Keratinocyte (primary cell): ENCODE measurements around the gene CNNM1.

ENCODE experiments used
- EZH2 ChIP-seq: IDR thresholded peaks from one replicate; pipeline ENCODE4 v1.6.1; 2012; ENCODE audit warnings: inconsistent platforms, mild to moderate bottlenecking, low read length, moderate library complexity
- TF ChIP-seq, protein P1 (sequence below), 3 experiments: IDR thresholded peaks in 1 of 3; conservative IDR thresholded peaks in 1 of 3; optimal IDR thresholded peaks in 1 of 3; 2 replicates in 2 of 3; 3 replicates in 1 of 3; pipeline versions ENCODE3 to v1.5.1; 2011; ENCODE audit warnings: low read length in 3 of 3, mild to moderate bottlenecking in 3 of 3, moderate library complexity in 2 of 3, control low read depth in 1 of 3, inconsistent platforms in 1 of 3; ENCODE audit not compliant: insufficient read depth in 2 of 3; ENCODE audit errors: extremely low read depth in 1 of 3

DNA sequence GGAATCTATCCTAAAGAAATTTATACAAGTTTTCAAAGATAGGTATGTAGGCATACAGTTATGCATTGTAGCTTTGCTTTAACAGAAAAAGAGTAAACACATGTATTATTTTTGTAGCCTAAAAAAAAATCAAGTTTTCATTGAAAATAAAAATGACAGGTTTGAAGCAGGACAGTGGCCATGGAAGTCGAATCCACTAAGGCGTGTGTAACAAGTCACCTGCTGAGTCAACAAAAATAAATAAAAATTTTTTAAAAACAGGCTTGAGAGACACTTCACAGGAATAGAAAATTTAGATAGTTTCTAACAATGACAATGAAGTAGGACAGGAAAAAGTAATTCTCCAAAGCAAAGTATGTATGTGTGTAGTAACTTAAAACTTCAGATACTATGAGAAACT is 109.7 kb downstream of the CNNM1 start:
- TF ChIP-seq, protein P1, sequence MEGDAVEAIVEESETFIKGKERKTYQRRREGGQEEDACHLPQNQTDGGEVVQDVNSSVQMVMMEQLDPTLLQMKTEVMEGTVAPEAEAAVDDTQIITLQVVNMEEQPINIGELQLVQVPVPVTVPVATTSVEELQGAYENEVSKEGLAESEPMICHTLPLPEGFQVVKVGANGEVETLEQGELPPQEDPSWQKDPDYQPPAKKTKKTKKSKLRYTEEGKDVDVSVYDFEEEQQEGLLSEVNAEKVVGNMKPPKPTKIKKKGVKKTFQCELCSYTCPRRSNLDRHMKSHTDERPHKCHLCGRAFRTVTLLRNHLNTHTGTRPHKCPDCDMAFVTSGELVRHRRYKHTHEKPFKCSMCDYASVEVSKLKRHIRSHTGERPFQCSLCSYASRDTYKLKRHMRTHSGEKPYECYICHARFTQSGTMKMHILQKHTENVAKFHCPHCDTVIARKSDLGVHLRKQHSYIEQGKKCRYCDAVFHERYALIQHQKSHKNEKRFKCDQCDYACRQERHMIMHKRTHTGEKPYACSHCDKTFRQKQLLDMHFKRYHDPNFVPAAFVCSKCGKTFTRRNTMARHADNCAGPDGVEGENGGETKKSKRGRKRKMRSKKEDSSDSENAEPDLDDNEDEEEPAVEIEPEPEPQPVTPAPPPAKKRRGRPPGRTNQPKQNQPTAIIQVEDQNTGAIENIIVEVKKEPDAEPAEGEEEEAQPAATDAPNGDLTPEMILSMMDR (optimal IDR thresholded peaks at IDR 0.05 in 1 of 3, IDR thresholded peaks at IDR 0.05 in 1 of 3, conservative IDR thresholded peaks at IDR 0.05 in 1 of 3; ENCODE audit: extremely low read depth in 1 of 3, insufficient read depth in 2 of 3, low read length in 3 of 3): no peak
- no peak for TF ChIP-seq EZH2
